H1 (cell line): Measurements from ENCODE around the gene ADGRF5. TPM values are rescaled to one million over a fixed set of nuclear protein-coding genes. Genes with fewer than 3 reads are reported as not detected.

Experiments
- CTCF ChIA-PET: fragments of 300-600 bp; sonication (Branson Sonifier 250); formaldehyde crosslinking; loops from one replicate; lab custom pipeline; 2021; ENCODE audit not compliant: partially characterized antibody; lab: Charles Lee
- POLR2A ChIA-PET: fragments of 300-600 bp; sonication (Branson Sonifier 250); formaldehyde crosslinking; loops from one replicate; lab custom pipeline; 2021; ENCODE audit warnings: inconsistent platforms; ENCODE audit not compliant: partially characterized antibody; lab: Charles Lee
- DNase-seq, 2 experiments: peaks; one replicate each; pipeline versions ENCODE4 v3.0.0 to v3.0.0-alpha.2; 2010 to 2022; ENCODE audit warnings: low spot score in 2 of 2, low read depth in 1 of 2, mixed read lengths in 1 of 2
- FAIRE-seq: peaks from 2 replicates; lab custom pipeline; 2011; peaks lifted over from hg19 to GRCh38; lab: Jason Lieb, UNC
- H2AFZ ChIP-seq: 2 replicates; pipeline ENCODE4 v1.8.1; 2012; ENCODE audit warnings: low read length, inconsistent platforms
- H2AK5ac ChIP-seq: 2 replicates; pipeline ENCODE4 v1.6.1; 2013; ENCODE audit warnings: low read depth, low read length
- H2BK120ac ChIP-seq: replicated peaks from 2 replicates; pipeline ENCODE3; 2013; ENCODE audit warnings: low read depth, low read length, inconsistent platforms
- H2BK12ac ChIP-seq: 2 replicates; pipeline ENCODE4 v1.6.1; 2013; ENCODE audit warnings: low read depth, low read length
- H2BK15ac ChIP-seq: 2 replicates; pipeline ENCODE4 v1.6.1; 2013; ENCODE audit warnings: low read length
- H2BK20ac ChIP-seq: 2 replicates; pipeline ENCODE4 v1.6.1; 2013; ENCODE audit warnings: low read length
- H2BK5ac ChIP-seq: 2 replicates; pipeline ENCODE4 v1.6.1; 2013; ENCODE audit warnings: low read depth, low read length
- H3K14ac ChIP-seq: 2 replicates; pipeline ENCODE4 v1.6.1; 2013; ENCODE audit warnings: inconsistent platforms; ENCODE audit not compliant: insufficient read length
- H3K18ac ChIP-seq: 2 replicates; pipeline ENCODE4 v1.6.1; 2013; ENCODE audit warnings: low read length; ENCODE audit errors: extremely low read depth
- H3K23ac ChIP-seq: 2 replicates; pipeline ENCODE4 v1.6.1; 2013; ENCODE audit warnings: inconsistent platforms; ENCODE audit not compliant: insufficient read length
- H3K23me2 ChIP-seq: 2 replicates; pipeline ENCODE4 v1.6.1; 2013; ENCODE audit warnings: low read depth, low read length
- H3K27ac ChIP-seq: 2 replicates; pipeline ENCODE4 v1.6.1; 2011; ENCODE audit warnings: low read depth, low read length, inconsistent platforms
- H3K27me3 ChIP-seq, 4 experiments: replicated peaks in 1 of 4; 1 replicate in 1 of 4; 2 replicates in 3 of 4; pipeline versions ENCODE4 v1.6.1 to v1.8.1; 2011 to 2013; ENCODE audit warnings: low read length in 3 of 4, mild to moderate bottlenecking in 3 of 4, inconsistent platforms in 2 of 4, mixed read lengths in 2 of 4, moderate library complexity in 1 of 4; ENCODE audit not compliant: control insufficient read depth in 3 of 4, insufficient read depth in 3 of 4; ENCODE audit errors: extremely low read depth in 1 of 4
- H3K36me3 ChIP-seq, 4 experiments: 2 replicates each; pipeline versions ENCODE4 v1.6.1 to v1.8.1; 2011 to 2013; ENCODE audit warnings: mild to moderate bottlenecking in 4 of 4, low read length in 3 of 4, moderate library complexity in 2 of 4, control low read depth in 1 of 4, inconsistent platforms in 1 of 4; ENCODE audit not compliant: insufficient read depth in 4 of 4, control insufficient read depth in 2 of 4
- H3K4ac ChIP-seq: replicated peaks from 2 replicates; pipeline ENCODE3; 2013; ENCODE audit warnings: low read length, low read depth, mixed read lengths, inconsistent platforms; ENCODE audit not compliant: insufficient read length
- H3K4me1 ChIP-seq, 4 experiments: replicated peaks in 1 of 4; 1 replicate in 1 of 4; 2 replicates in 3 of 4; pipeline versions ENCODE4 v1.6.1 to v1.8.1; 2011 to 2013; ENCODE audit warnings: low read length in 3 of 4, inconsistent platforms in 2 of 4, mixed read lengths in 1 of 4; ENCODE audit not compliant: insufficient read depth in 4 of 4, control insufficient read depth in 3 of 4
- H3K4me2 ChIP-seq, 2 experiments: 2 replicates each; pipeline versions ENCODE4 v1.6.1 to v1.8.1; 2011 to 2013; ENCODE audit warnings: low read depth in 2 of 2, low read length in 2 of 2, control low read depth in 1 of 2, inconsistent platforms in 1 of 2, mild to moderate bottlenecking in 1 of 2; ENCODE audit not compliant: insufficient read depth in 1 of 2
- H3K4me3 ChIP-seq, 4 experiments: fragments of 200-600, 300-600 bp in 1 of 4; sonication (generic), shearing (Covaris generic), sonication (Bioruptor Twin) in 1 of 4; 2 replicates each; pipeline versions ENCODE4 v1.5.1 to v1.8.1; 2011 to 2016; ENCODE audit warnings: low read length in 4 of 4, low read depth in 3 of 4, control low read depth in 2 of 4, inconsistent platforms in 2 of 4, mild to moderate bottlenecking in 2 of 4, mixed read lengths in 1 of 4, moderate library complexity in 1 of 4; ENCODE audit not compliant: insufficient read depth in 2 of 4; ENCODE audit errors: extremely low read depth in 1 of 4
- H3K56ac ChIP-seq: replicated peaks from 2 replicates; pipeline ENCODE3; 2013; ENCODE audit warnings: low read depth, mild to moderate bottlenecking, mixed read lengths, low read length, inconsistent platforms; ENCODE audit not compliant: insufficient read length
- H3K79me1 ChIP-seq: 2 replicates; pipeline ENCODE4 v1.6.1; 2013; ENCODE audit warnings: low read depth, low read length, control low read depth
- H3K79me2 ChIP-seq, 2 experiments: 2 replicates each; pipeline versions ENCODE4 v1.6.1 to v1.8.1; 2012 to 2013; ENCODE audit warnings: low read length in 2 of 2, mild to moderate bottlenecking in 2 of 2, inconsistent platforms in 1 of 2; ENCODE audit not compliant: insufficient read depth in 2 of 2, control insufficient read depth in 1 of 2
- H3K9ac ChIP-seq, 4 experiments: replicated peaks in 1 of 4; 1 replicate in 1 of 4; 2 replicates in 3 of 4; pipeline versions ENCODE4 v1.6.1 to v1.8.1; 2011 to 2013; ENCODE audit warnings: low read depth in 3 of 4, low read length in 3 of 4, control low read depth in 2 of 4, mild to moderate bottlenecking in 2 of 4, moderate library complexity in 2 of 4, inconsistent platforms in 1 of 4; ENCODE audit errors: extremely low read depth in 1 of 4
- H3K9me3 ChIP-seq, 2 experiments: 2 replicates each; pipeline versions ENCODE4 v1.6.1 to v1.8.1; 2012 to 2013; ENCODE audit warnings: mild to moderate bottlenecking in 2 of 2, moderate library complexity in 2 of 2, control low read depth in 1 of 2, inconsistent platforms in 1 of 2, low read depth in 1 of 2, low read length in 1 of 2, mixed read lengths in 1 of 2; ENCODE audit not compliant: insufficient read depth in 2 of 2
- H4K20me1 ChIP-seq, 2 experiments: replicated peaks in 1 of 2; 2 replicates each; pipeline versions ENCODE3 to v1.8.1; 2011 to 2013; ENCODE audit warnings: inconsistent platforms in 2 of 2, low read length in 2 of 2, mild to moderate bottlenecking in 1 of 2; ENCODE audit not compliant: insufficient read depth in 2 of 2, control insufficient read depth in 1 of 2
- H4K5ac ChIP-seq: 2 replicates; pipeline ENCODE4 v1.6.1; 2013; ENCODE audit warnings: low read length, low read depth, mixed read lengths, inconsistent platforms; ENCODE audit not compliant: insufficient read length
- H4K8ac ChIP-seq: 2 replicates; pipeline ENCODE4 v1.8.0; 2013; ENCODE audit warnings: mild to moderate bottlenecking, moderate library complexity, low read length, inconsistent platforms; ENCODE audit not compliant: insufficient read depth; ENCODE audit errors: extremely low read depth
- H4K91ac ChIP-seq: replicated peaks from 2 replicates; pipeline ENCODE3; 2013; ENCODE audit warnings: low read length, mixed read lengths, inconsistent platforms; ENCODE audit not compliant: insufficient read length
- BRCA1 ChIP-seq: IDR thresholded peaks from 2 replicates; pipeline ENCODE4 v1.6.1; 2012; ENCODE audit warnings: low read depth, low read length, improper control_type of control experiment
- CBX5 ChIP-seq: fragments of 300-800, 300-1000 bp; sonication (generic); IDR thresholded peaks from 2 replicates; pipeline ENCODE4 v1.7.1; 2016; ENCODE audit warnings: antibody characterized with exemption, low read length, low read depth
- CBX8 ChIP-seq: fragments of 300-800, 300-1000 bp; sonication (generic); IDR thresholded peaks from 2 replicates; pipeline ENCODE4 v1.7.1; 2016; ENCODE audit warnings: low read depth, low read length, borderline replicate concordance
- CREB1 ChIP-seq: IDR thresholded peaks from 2 replicates; pipeline ENCODE4 v1.6.1; 2012; ENCODE audit warnings: inconsistent platforms
- CTBP2 ChIP-seq: IDR thresholded peaks from 2 replicates; pipeline ENCODE4 v1.7.0; 2011; ENCODE audit warnings: borderline replicate concordance, mild to moderate bottlenecking, moderate library complexity, mixed read lengths, low read length; ENCODE audit not compliant: insufficient read depth, insufficient read length
- GABPA ChIP-seq: IDR thresholded peaks from 2 replicates; pipeline ENCODE4 v1.6.1; 2011; ENCODE audit warnings: mild to moderate bottlenecking, low read length, moderate library complexity, borderline replicate concordance; ENCODE audit not compliant: insufficient read depth
- HDAC2 ChIP-seq, 2 experiments: fragments of 300-600 bp in 1 of 2; sonication (generic) in 1 of 2; IDR thresholded peaks; 2 replicates each; pipeline ENCODE4 v1.6.1; 2011 to 2012; ENCODE audit warnings: low read depth in 2 of 2, low read length in 2 of 2, mild to moderate bottlenecking in 2 of 2, moderate library complexity in 2 of 2, borderline replicate concordance in 1 of 2, inconsistent platforms in 1 of 2
- KDM5A ChIP-seq: fragments of 200-600 bp; IDR thresholded peaks from 2 replicates; pipeline ENCODE4 v1.7.1; 2012; ENCODE audit warnings: mild to moderate bottlenecking, low read length, inconsistent platforms, mixed read lengths
- NANOG ChIP-seq: IDR thresholded peaks from 2 replicates; pipeline ENCODE4 v1.6.1; 2011; ENCODE audit warnings: low read length, low read depth, mild to moderate bottlenecking, inconsistent platforms; ENCODE audit not compliant: insufficient read depth, poor library complexity, severe bottlenecking
- POLR2A ChIP-seq, 2 experiments: IDR thresholded peaks; 1 replicate in 1 of 2; 2 replicates in 1 of 2; pipeline ENCODE4 v1.6.1; 2011; ENCODE audit warnings: low read depth in 2 of 2, low read length in 2 of 2, mild to moderate bottlenecking in 2 of 2; ENCODE audit errors: control extremely low read depth in 1 of 2
- TEAD4 ChIP-seq: IDR thresholded peaks from 2 replicates; pipeline ENCODE4 v1.6.1; 2012; ENCODE audit warnings: low read depth, low read length, inconsistent platforms, mixed read lengths
- USF2 ChIP-seq: IDR thresholded peaks from 2 replicates; pipeline ENCODE4 v1.6.1; 2011; ENCODE audit warnings: low read length, improper control_type of control experiment
- YY1 ChIP-seq: IDR thresholded peaks from 2 replicates; pipeline ENCODE4 v1.6.1; 2011; ENCODE audit warnings: low read depth, mild to moderate bottlenecking, low read length
- WGBS, 2 experiments: shearing (Covaris generic) in 1 of 2; methylation state at CpG; one replicate each; pipeline versions ENCODE4 v1.1.6 to v1.1.7; 2013 to 2015; ENCODE audit warnings: low lambda C conversion rate in 2 of 2, mixed read lengths in 2 of 2, inconsistent platforms in 1 of 2, low coverage in 1 of 2, missing lambda C conversion rate in 1 of 2; ENCODE audit not compliant: insufficient replicate concordance in 2 of 2, insufficient coverage in 1 of 2, insufficient read length in 1 of 2; ENCODE audit errors: extremely low coverage in 1 of 2, missing lambda C conversion rate in 1 of 2; 5-methylcytosine and 5-hydroxymethylcytosine counted together
- polyA plus RNA-seq, 7 experiments: library from polyadenylated mRNA; depleted of rRNA in 3 of 7; stranded (reverse) in 5 of 7; unstranded in 2 of 7; fragments of >200 nt in 5 of 7; fragments of 200-250 nt in 2 of 7; gene quantifications; 1 replicate in 5 of 7; 2 replicates in 1 of 7; 4 replicates in 1 of 7; pipeline versions ENCODE4 v1.2.1 to v1.2.3, GENCODE V29; 2011 to 2013; ENCODE audit warnings: missing spikeins in 2 of 7, mixed read lengths in 2 of 7
- total RNA-seq: library from RNA; stranded (reverse); fragmentation: NEBNext Ultra II Directional; extraction: Animal tissue kit (Norgen Biotek cat#: 25700); gene quantifications from 2 replicates; pipeline ENCODE4 v1.2.1, GENCODE V29; 2021

ADGRF5 gene
- total and polyA plus RNA-seq, 2 of the 8 experiments (the other 6 are each of a cell fraction or from before 2014, with no cell fraction given): 0.06 TPM; not detected in 1

GRCh38 chr6:46895930-46896329, 25.8 kb downstream of the ADGRF5 start:
- Histone ChIP-seq H2AK5ac (no peak overlapping the region), H2BK5ac (no peak overlapping the region), H3K23me2 (no peaks in the 10 kb centered on the region), H4K20me1 (no peaks in the 10 kb centered on the region), H3K9me3 (no peaks in the 10 kb centered on the region), H3K14ac (no peak overlapping the region), H3K36me3 (no peaks in the 10 kb centered on the region), H3K79me1 (no peaks in the 10 kb centered on the region), H4K91ac (no peak overlapping the region), H3K27ac (no peak overlapping the region), H3K4me2 (no peak overlapping the region), H3K4me3 (no peak overlapping the region), H3K56ac (no peak overlapping the region), H3K9ac (no peak overlapping the region), H4K8ac (no peak overlapping the region), H3K4me1 (no peaks in the 10 kb centered on the region), H2BK20ac (no peak overlapping the region), H2BK120ac (no peak overlapping the region), H3K23ac (no peak overlapping the region), H3K27me3 (no peaks in the 10 kb centered on the region), H2BK12ac (no peak overlapping the region), H2AFZ (no peak overlapping the region), H3K79me2 (no peaks in the 10 kb centered on the region), H2BK15ac (no peak overlapping the region), H3K4ac (no peak overlapping the region), H4K5ac (no peak overlapping the region), H3K18ac (no peak overlapping the region)
- FAIRE-seq (no peak), DNase-seq (no peak)
- ChIA-PET POLR2A (no interaction called here), CTCF (no interaction called here)
- 88% methylated on average over 7 of the region's 7 CpGs; no CpG with 5 or more reads in 1 of the 2 experiments for WGBS, 2 experiments
- TF ChIP-seq BRCA1 (no peak), CTBP2 (no peak), HDAC2 (IDR thresholded peaks at IDR 0.05; ENCODE audit: borderline replicate concordance in 1 of 2, low read depth in 2 of 2, low read length in 2 of 2) (no peak), KDM5A (no peak), CBX5 (no peak), NANOG (no peak), POLR2A (IDR thresholded peaks at IDR 0.05; ENCODE audit: control extremely low read depth in 1 of 2, low read depth in 2 of 2, low read length in 2 of 2) (no peak), CBX8 (no peak), TEAD4 (no peak), CREB1 (no peak), GABPA (no peak), YY1 (no peak), USF2 (no peak)
